Sigmoid colon (tissue), 4 donors: ENCODE data around the gene NRXN2.
"Not testable (repeated sequence)": the region's sequence is repeated elsewhere in the genome, so short reads cannot be mapped to it uniquely, and the experiment has no call there.

Experiments used
- EP300 ChIP-seq, 4 donors: sonication (generic); formaldehyde crosslinking; IDR thresholded peaks; one replicate each; pipeline ENCODE4 v1.6.1; 2017; ENCODE audit warnings: antibody characterized with exemption in 4 of 4
- POLR2AphosphoS5 ChIP-seq, 4 donors: sonication (generic); formaldehyde crosslinking; IDR thresholded peaks; one replicate each; pipeline ENCODE4 v1.6.1; 2017; ENCODE audit warnings: antibody characterized with exemption in 4 of 4

- TF ChIP-seq EP300, POLR2AphosphoS5 (IDR thresholded peaks at IDR 0.05): not testable (repeated sequence)
Observed at GRCh38 chr11:64664236-64664870, 58.6 kb downstream of the NRXN2 start.
